AG04450 (cell line): ENCODE results near the gene AHRR. TPM values are rescaled to one million over a fixed set of nuclear protein-coding genes. Genes with fewer than 3 reads are reported as not detected.
"Not testable (repeated sequence)": the region's sequence is repeated elsewhere in the genome, so short reads cannot be mapped to it uniquely, and the experiment has no call there.

ENCODE experiments used
- CTCF ChIA-PET: fragments of 300-600, 350-600 bp; formaldehyde crosslinking; extraction: SDS; loops from one replicate; lab custom pipeline; 2022; ENCODE audit warnings: antibody characterized with exemption, inconsistent platforms; lab: Charles Lee
- POLR2A ChIA-PET: fragments of 350-600 bp; formaldehyde crosslinking; extraction: SDS; loops from one replicate; lab custom pipeline; 2021; ENCODE audit warnings: antibody characterized with exemption, inconsistent platforms; lab: Yijun Ruan, JAX
- DNase-seq: peaks from one replicate; pipeline ENCODE4 v3.0.0-alpha.2; 2011; ENCODE audit warnings: low read depth, low spot score
- H3K27ac ChIP-seq: one replicate; pipeline ENCODE4 v1.5.1; 2012; ENCODE audit warnings: low read depth, low read length, control low read depth
- H3K27me3 ChIP-seq: one replicate; pipeline ENCODE4 v1.6.0; 2012; ENCODE audit warnings: low read length; ENCODE audit not compliant: control insufficient read depth, insufficient read depth
- H3K4me3 ChIP-seq: 2 replicates; pipeline ENCODE4 v1.5.1; 2011; ENCODE audit warnings: mild to moderate bottlenecking, low read depth, low read length, control low read depth
- H3K9me3 ChIP-seq: 2 replicates; pipeline ENCODE4 v1.5.1; 2012; ENCODE audit warnings: low read length; ENCODE audit not compliant: control insufficient read depth, insufficient read depth
- polyA plus RNA-seq: library from polyadenylated mRNA; depleted of rRNA; stranded (reverse); fragments of >200 nt; gene quantifications from 2 replicates; pipeline ENCODE4 v1.2.3, GENCODE V29; 2011
- TF ChIP-seq, protein P1 (sequence below): IDR thresholded peaks from 2 replicates; pipeline ENCODE4 v1.5.1; 2011; ENCODE audit warnings: low read depth, low read length, control low read depth, inconsistent platforms

AHRR gene
- polyA plus RNA-seq, 1 experiment, result 22.3 TPM

DNA sequence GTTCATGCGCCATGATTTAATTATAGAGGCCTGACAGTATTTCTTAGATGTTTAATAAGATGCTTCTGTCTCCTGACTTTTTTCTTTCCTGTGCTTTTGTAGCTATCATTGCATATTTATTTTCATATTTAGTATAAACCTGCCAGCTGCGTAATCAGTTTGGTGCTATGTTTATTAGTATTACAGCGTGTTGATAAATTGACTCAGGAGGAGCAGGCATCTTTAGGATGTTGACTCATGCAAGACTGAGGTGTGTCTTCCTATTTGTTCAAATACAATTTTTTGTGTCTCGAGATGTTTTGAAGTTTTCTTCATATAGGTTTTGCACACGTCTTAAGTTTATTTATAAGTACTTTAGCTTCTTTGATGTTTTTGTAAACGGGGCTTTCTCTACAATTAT lies 85.5 kb downstream of the AHRR start:
- TF ChIP-seq, protein P1, sequence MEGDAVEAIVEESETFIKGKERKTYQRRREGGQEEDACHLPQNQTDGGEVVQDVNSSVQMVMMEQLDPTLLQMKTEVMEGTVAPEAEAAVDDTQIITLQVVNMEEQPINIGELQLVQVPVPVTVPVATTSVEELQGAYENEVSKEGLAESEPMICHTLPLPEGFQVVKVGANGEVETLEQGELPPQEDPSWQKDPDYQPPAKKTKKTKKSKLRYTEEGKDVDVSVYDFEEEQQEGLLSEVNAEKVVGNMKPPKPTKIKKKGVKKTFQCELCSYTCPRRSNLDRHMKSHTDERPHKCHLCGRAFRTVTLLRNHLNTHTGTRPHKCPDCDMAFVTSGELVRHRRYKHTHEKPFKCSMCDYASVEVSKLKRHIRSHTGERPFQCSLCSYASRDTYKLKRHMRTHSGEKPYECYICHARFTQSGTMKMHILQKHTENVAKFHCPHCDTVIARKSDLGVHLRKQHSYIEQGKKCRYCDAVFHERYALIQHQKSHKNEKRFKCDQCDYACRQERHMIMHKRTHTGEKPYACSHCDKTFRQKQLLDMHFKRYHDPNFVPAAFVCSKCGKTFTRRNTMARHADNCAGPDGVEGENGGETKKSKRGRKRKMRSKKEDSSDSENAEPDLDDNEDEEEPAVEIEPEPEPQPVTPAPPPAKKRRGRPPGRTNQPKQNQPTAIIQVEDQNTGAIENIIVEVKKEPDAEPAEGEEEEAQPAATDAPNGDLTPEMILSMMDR, result no peak
- no peak overlapping the region for H3K4me3 ChIP-seq
- H3K9me3 ChIP-seq, result no peaks in the 10 kb centered on the region; the same call in 1 of the 2 replicates
- POLR2A ChIA-PET, result interaction anchor here (1.0 kb wide), 1 partner anchor 11 kb away, joined by 3 read pairs; no protein-coding TSS in a partner anchor
- no peaks in the 10 kb centered on the region for H3K27me3 ChIP-seq
- CTCF ChIA-PET, result interaction anchor here (0.8 kb wide), 1 partner anchor 24 kb away, joined by 3 read pairs; no protein-coding TSS in a partner anchor
- DNase-seq, result no peak
- no peak overlapping the region for H3K27ac ChIP-seq

DNA sequence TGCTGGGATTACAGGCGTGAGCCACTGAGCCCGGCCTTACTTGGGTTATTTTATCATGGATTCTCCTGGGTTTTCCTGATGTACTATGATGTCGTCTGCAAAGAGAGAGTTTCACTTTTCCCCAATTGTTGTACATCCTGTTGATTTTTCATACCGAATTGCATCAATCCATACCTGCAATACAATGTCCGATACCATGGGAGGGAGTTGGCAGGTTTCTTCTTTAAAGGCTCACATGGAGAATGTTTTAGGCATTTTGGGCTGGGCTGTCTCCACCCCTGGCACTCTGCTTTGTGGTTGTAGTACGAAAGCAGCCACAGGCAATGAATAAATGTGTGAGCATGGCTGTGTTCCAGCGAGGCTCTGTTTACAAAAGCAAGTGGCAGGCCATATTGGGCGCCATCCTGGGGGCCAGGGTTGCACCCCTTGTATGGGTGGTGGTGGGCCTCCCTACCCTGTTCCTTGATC lies 86.3 kb downstream of the AHRR start:
- H3K9me3 ChIP-seq, result no peaks in the 10 kb centered on the region; the same call in 1 of the 2 replicates
- DNase-seq, result no peak
- H3K27ac ChIP-seq, result no peak overlapping the region
- no peaks in the 10 kb centered on the region for H3K27me3 ChIP-seq
- CTCF ChIA-PET, result interaction anchor here (1.3 kb wide), 1 partner anchor 39 kb away, joined by 6 read pairs; no protein-coding TSS in a partner anchor
- no peak overlapping the region for H3K4me3 ChIP-seq
- POLR2A ChIA-PET, result no interaction called here
- TF ChIP-seq, protein P1, result no peak

DNA sequence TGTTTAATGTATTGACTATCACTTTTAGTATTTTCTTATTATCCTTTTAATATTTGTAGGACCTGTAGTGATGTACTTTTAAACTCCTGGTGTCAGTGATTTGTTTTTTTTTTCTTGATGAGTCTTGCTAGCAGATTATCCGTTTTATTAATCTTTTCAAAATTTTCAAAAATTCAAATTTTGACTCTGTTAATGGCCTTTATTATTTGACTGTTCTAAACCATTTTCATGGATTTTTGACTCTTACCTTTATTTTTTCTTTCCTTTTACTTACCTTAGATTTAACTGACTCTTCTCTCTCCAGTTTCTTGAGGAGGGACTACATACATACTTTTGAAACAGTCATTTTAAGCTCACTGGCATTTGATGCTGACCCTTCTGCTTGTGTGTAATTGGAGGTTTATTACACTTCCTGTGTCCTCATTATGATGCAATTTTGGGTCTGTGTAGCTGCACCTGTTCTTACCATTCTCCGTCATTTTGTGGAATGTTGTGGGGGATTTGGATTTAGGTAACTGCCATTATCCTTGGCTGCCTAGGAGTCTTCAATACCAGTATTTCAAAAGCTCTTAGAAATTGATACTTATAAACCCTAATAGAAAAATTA lies 89.5 kb downstream of the AHRR start:
- DNase-seq, result no peak
- POLR2A ChIA-PET, result interaction anchor here (1.2 kb wide), 1 partner anchor 11 kb away, joined by 5 read pairs; no protein-coding TSS in a partner anchor
- no peak overlapping the region for H3K27ac ChIP-seq
- no peak overlapping the region for H3K4me3 ChIP-seq
- TF ChIP-seq, protein P1, result no peak
- CTCF ChIA-PET, result interaction anchor here (0.8 to 1.3 kb wide), 3 partner anchors 21 to 90 kb away, joined by 3 read pairs; no protein-coding TSS in a partner anchor
- H3K9me3 ChIP-seq, result peaks cover 7% of the 10 kb centered on the region
- no peaks in the 10 kb centered on the region for H3K27me3 ChIP-seq

DNA sequence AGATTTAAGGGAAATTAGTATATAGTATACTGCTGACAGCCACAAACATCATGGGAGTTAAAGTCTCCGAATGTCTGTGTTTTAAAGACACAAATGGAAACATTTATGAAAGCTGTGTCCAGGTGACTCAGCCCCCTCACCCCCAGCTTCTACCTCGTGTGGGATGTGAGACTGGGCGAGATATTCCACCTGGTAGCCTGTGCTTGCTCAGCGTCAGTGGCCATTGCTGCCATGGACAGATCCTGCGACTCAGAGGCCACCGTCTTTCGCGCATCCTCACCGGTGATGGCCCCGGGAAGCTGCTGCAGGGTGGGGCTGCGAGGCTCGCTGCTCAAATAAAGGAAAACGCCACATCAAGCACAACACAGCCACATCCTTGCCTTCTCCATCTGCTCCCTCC lies 90.2 kb downstream of the AHRR start:
- TF ChIP-seq, protein P1, result no peak
- POLR2A ChIA-PET, result interaction anchor here (1.2 kb wide), 1 partner anchor 12 kb away, joined by 5 read pairs; no protein-coding TSS in a partner anchor
- peaks cover 7% of the 10 kb centered on the region for H3K9me3 ChIP-seq
- H3K27me3 ChIP-seq, result no peaks in the 10 kb centered on the region
- no peak overlapping the region for H3K4me3 ChIP-seq
- no peak overlapping the region for H3K27ac ChIP-seq
- CTCF ChIA-PET, result interaction anchor here (0.8 to 1.3 kb wide), 3 partner anchors 20 to 91 kb away, joined by 3 read pairs; no protein-coding TSS in a partner anchor
- no peak for DNase-seq

DNA sequence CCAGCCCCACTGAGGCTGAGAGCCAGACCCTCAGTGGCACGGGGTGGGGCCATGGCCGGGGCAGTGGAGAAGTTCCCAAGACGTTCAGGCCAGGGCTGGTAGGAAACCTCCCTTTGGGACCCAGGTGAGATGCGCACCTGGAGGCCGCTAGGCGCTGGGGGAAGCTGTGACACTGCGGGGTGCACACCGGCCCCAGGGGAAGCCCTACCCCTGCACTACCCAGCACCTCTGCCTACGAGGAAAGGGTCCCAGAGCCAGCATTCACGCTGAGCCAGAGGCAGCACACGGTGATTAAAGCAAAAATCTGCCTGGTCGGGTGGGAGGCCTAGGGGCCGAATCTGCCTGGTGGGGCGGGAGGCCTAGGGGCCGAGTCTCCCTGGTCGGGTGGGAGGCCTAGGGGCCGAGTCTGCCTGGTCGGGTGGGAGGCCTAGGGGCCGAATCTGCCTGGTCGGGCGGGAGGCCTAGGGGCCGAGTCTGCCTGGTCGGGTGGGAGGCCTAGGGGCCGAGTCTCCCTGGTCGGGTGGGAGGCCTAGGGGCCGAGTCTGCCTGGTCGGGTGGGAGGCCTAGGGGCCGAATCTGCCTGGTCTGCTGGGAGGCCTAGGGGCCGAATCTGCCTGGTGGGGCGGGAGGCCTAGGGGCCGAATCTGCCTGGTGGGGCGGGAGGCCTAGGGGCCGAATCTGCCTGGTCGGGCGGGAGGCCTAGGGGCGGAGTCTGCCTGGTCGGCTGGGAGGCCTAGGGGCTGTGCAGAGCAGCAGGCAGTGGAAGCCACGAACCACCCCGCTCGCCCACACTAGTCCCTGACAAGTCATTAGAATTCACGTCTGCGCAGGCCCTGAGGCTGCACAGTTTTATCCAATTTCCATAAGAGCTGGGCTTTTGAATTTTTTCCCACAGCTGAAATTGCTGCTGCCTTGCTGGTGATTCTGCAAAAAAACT lies 93.7 kb downstream of the AHRR start:
- H3K4me3 ChIP-seq, H3K9me3 ChIP-seq, POLR2A ChIA-PET, DNase-seq, H3K27ac ChIP-seq, H3K27me3 ChIP-seq: not testable (repeated sequence)
- CTCF ChIA-PET, result interaction anchor here (1.0 kb wide), 1 partner anchor 10 kb away, joined by 4 read pairs; no protein-coding TSS in a partner anchor
